Heart right ventricle (tissue), 16 donors: ENCODE measurements around the gene CHD1L. TPM values are rescaled to one million over a fixed set of nuclear protein-coding genes. Genes with fewer than 3 reads are reported as not detected.

ENCODE experiments used
- ATAC-seq, 8 donors: fragments of 200-7000 bp; cut with Tn5 transposase; one replicate each; pipeline ENCODE4 v1.9.1; 2020; ENCODE audit warnings: mild to moderate bottlenecking in 8 of 8, moderate library complexity in 8 of 8, moderate number of reproducible peaks in 1 of 8
- DNase-seq, 2 donors: peaks; one replicate each; pipeline ENCODE4 v3.0.0-alpha.2; 2020
- H3K27ac ChIP-seq, 10 donors: fragments of 200-600 bp; sonication (generic) in 2 of 10; one replicate each; pipeline versions ENCODE4 v1.5.0 to v1.8.0; 2020 to 2022; ENCODE audit warnings: mild to moderate bottlenecking in 3 of 10
- H3K27me3 ChIP-seq, 7 donors: fragments of 200-600 bp; one replicate each; pipeline ENCODE4 v1.8.0; 2021 to 2022; ENCODE audit warnings: mild to moderate bottlenecking in 2 of 7
- H3K36me3 ChIP-seq, 9 donors: fragments of 200-600 bp; sonication (generic) in 1 of 9; one replicate each; pipeline versions ENCODE4 v1.5.0 to v1.8.0; 2020 to 2022; ENCODE audit warnings: mild to moderate bottlenecking in 2 of 9
- H3K4me1 ChIP-seq, 9 donors: fragments of 200-600 bp; sonication (generic) in 1 of 9; one replicate each; pipeline versions ENCODE4 v1.5.0 to v1.8.0; 2020 to 2022; ENCODE audit warnings: mild to moderate bottlenecking in 4 of 9
- H3K4me3 ChIP-seq, 10 donors: fragments of 200-600 bp; sonication (generic) in 2 of 10; one replicate each; pipeline versions ENCODE4 v1.5.0 to v1.8.0; 2020 to 2022; ENCODE audit warnings: mild to moderate bottlenecking in 7 of 10, moderate library complexity in 2 of 10
- H3K9me3 ChIP-seq, 11 donors: fragments of 200-600 bp in 10 of 11; sonication (generic) in 2 of 11; one replicate each; pipeline versions ENCODE4 v1.5.0 to v1.8.0; 2013 to 2022; ENCODE audit warnings: mild to moderate bottlenecking in 2 of 11, control low read depth in 1 of 11, moderate library complexity in 1 of 11
- WGBS, 2 donors: extraction: QIAGEN DNeasy Blood & Tissue Kit; methylation state at CpG; one replicate each; pipeline ENCODE4 v1.1.7; 2013; ENCODE audit warnings: inconsistent platforms in 1 of 2; 5-methylcytosine and 5-hydroxymethylcytosine counted together
- intact Hi-C, 10 donors: fragments of 100-400 bp; cut with DNase I; formaldehyde crosslinking; loops; one replicate each; pipeline versions ENCODE4 v1.11.1 to v1.14.2; 2022
- polyA plus RNA-seq, 2 donors: library from polyadenylated mRNA; stranded (reverse); fragments of 200-250 nt; gene quantifications; one replicate each; pipeline ENCODE4 v1.2.3, GENCODE V29; 2013
- total RNA-seq, 10 donors: library from RNA; stranded (reverse); fragmentation: NEBNext Ultra II Directional in 3 of 10; extraction: Animal tissue kit (Norgen Biotek cat#: 25700) in 3 of 10; gene quantifications; one replicate each; pipeline versions ENCODE4 v1.2.1 to v1.2.4, GENCODE V29; 2021 to 2023
- TF ChIP-seq, protein P1 (sequence below), 9 donors: fragments of 200-600 bp; sonication (generic) in 2 of 9; IDR thresholded peaks; one replicate each; pipeline versions ENCODE4 v1.5.0 to v1.8.0; 2021 to 2022; ENCODE audit warnings: antibody characterized with exemption in 9 of 9, mild to moderate bottlenecking in 5 of 9, moderate library complexity in 1 of 9
- donor health status: Arrhythmogenic right ventricular cardiomyopathy.
- donor health status: ischemic (EF 13 %, LVEDD 7.1; RV severe dilation, severe dysfunction).
- donor health status: healthy with polysubstance abuse.
- donor health status: DM: no; HTN: yes; CAD: no.
- donor health status: DM: no; HTN: no; CAD: no.
- donor health status: ischemic (EF 25% LVEDD 6.9; RV normal size, moderate dysfunction).
- donor health status: ischemic (EF 25% LVEDD 5.7; RV mildly dilated, moderate dysfunction).
- donor health status: healthy.
- donor health status: DM: yes; HTN: yes; CAD: no.
- donor health status: Ischemic cardiomyopathy.
- donor health status: ischemic (EF 35%, LVEDD 5.7; RV mildly dilated, moderate dysfunction).
- donor health status: nonischemic (EF 11% LVEDD 7.7; RV severe dilation, severe dysfunction).
- donor health status: DM: yes; HTN: yes; CAD: no.
- donor health status: PGD.
- donor health status: ischemic (EF 29% LVEDD 5.4; RV normal size, mild dysfunction).
- donor health status: nonischemic (EF 23%, LVEDD 6.1; RV moderate dilation, normal function).

The CHD1L gene
- total and polyA plus RNA-seq, 12 donors: 6.0 to 12.9 (median 7.9) TPM

DNA sequence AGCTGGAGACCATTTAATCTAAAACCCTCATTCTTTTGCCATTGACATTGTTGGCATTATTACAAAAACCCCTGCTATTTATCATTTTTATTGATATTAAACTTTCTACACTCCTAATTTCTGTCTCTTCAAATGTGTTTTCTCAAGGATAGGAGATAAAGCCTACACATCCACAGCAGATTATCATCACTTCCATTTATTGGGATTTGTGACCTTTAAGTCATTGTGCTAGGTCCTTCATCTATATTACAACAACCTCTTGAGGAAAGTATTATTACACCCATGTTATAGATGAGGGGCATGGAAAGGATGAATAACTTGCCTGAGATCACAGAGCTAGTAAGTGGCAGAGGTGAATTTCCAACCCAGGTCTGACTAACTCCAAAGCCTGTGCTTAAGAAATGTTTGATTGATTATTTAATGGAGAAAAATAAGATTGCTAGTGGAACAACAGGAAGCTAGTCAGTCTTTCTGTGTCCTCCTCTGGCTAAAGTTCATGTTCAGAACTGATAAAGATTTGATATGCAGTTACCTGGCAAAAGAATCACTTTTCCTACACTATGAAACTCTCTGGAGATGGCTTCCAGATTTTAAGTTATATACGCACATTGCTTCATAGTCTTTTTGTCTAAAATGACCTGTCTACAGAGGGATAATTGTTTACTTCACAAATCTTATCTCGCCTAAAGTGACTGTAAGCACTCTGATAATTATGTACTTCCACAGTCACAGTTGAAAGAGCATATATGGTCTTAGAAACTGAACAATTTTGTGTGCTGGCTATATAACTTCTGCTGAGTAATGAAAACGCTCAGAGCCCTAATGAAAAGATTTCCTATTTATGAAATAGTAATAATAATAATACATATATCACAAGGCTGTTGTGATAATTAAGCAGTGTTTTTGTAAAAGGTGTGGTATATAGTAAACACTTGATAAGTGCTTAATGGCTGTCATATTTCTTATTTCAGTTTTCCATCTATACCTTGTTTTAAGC lies 32.4 kb upstream of the CHD1L start:
- H3K27ac ChIP-seq: no peak overlapping the region
- intact Hi-C loops: loop anchor here in 1 of 10 donors (2.0 kb wide), 1 partner anchor 29 kb away; no protein-coding TSS in a partner anchor
- ATAC-seq: no peak
- no peaks in the 10 kb centered on the region for H3K4me1 ChIP-seq
- H3K9me3 ChIP-seq: no peaks in the 10 kb centered on the region
- no peaks in the 10 kb centered on the region for H3K27me3 ChIP-seq
- TF ChIP-seq, protein P1, sequence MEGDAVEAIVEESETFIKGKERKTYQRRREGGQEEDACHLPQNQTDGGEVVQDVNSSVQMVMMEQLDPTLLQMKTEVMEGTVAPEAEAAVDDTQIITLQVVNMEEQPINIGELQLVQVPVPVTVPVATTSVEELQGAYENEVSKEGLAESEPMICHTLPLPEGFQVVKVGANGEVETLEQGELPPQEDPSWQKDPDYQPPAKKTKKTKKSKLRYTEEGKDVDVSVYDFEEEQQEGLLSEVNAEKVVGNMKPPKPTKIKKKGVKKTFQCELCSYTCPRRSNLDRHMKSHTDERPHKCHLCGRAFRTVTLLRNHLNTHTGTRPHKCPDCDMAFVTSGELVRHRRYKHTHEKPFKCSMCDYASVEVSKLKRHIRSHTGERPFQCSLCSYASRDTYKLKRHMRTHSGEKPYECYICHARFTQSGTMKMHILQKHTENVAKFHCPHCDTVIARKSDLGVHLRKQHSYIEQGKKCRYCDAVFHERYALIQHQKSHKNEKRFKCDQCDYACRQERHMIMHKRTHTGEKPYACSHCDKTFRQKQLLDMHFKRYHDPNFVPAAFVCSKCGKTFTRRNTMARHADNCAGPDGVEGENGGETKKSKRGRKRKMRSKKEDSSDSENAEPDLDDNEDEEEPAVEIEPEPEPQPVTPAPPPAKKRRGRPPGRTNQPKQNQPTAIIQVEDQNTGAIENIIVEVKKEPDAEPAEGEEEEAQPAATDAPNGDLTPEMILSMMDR (IDR thresholded peaks at IDR 0.05): no peak
- WGBS, 2 donors: 92 to 94% methylated on average over 3 of the region's 3 CpGs
- no peak for DNase-seq
- no peak overlapping the region for H3K4me3 ChIP-seq
- H3K36me3 ChIP-seq: peaks cover 0 to 36% (median 0%) of the 10 kb centered on the region in 9 donors

GRCh38 chr1:147210987-147211386 lies 31.5 kb upstream of the CHD1L start:
- intact Hi-C loops: no loop called here

DNA sequence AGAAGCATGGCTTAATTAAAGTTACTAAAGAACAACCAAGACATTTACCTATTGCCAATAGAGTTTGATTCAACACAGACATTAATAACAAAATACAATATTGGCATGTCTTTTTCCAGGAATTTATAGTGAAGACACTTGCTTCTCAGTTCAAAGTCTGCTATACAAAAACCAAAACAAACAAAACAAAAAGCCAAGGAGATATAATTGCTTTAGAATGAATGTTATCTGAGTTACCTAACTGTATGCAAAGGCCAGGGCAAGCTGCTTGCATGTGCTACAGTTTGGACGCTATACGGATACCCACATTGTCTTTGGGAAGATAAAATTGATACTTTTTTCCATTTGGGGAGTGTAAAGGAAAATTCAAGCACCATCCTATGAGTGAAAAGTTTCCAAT lies 30.9 kb upstream of the CHD1L start:
- TF ChIP-seq, protein P1 (IDR thresholded peaks at IDR 0.05): no peak
- H3K27ac ChIP-seq: no peak overlapping the region
- no peaks in the 10 kb centered on the region for H3K27me3 ChIP-seq
- H3K4me1 ChIP-seq: no peaks in the 10 kb centered on the region
- H3K4me3 ChIP-seq: no peak overlapping the region
- no peak for ATAC-seq
- peaks cover 0 to 34% (median 0%) of the 10 kb centered on the region in 9 donors for H3K36me3 ChIP-seq
- WGBS, 2 donors: 93 to 94% methylated on average over 2 of the region's 2 CpGs
- intact Hi-C loops: no loop called here
- H3K9me3 ChIP-seq: no peaks in the 10 kb centered on the region
- DNase-seq: no peak

More at GRCh38 chr1:147210987-147211386, 31.5 kb upstream of the CHD1L start:
- Histone ChIP-seq H3K36me3 (peaks cover 0 to 34% (median 0%) of the 10 kb centered on the region in 9 donors), H3K4me1 (no peaks in the 10 kb centered on the region), H3K4me3 (no peak overlapping the region), H3K27me3 (no peaks in the 10 kb centered on the region), H3K9me3 (no peaks in the 10 kb centered on the region), H3K27ac (no peak overlapping the region)
- ATAC-seq (no peak), DNase-seq (no peak)
- TF ChIP-seq, protein P1 (IDR thresholded peaks at IDR 0.05): no peak
- WGBS, 2 donors: 86 to 89% methylated on average over 2 of the region's 2 CpGs

GRCh38 chr1:147213271-147213670 lies 29.2 kb upstream of the CHD1L start:
- TF ChIP-seq, protein P1 (IDR thresholded peaks at IDR 0.05): no peak
- ATAC-seq: no peak

More at GRCh38 chr1:147213271-147213670, 29.2 kb upstream of the CHD1L start:
- peaks cover 0 to 34% (median 0%) of the 10 kb centered on the region in 9 donors for H3K36me3 ChIP-seq
- no peaks in the 10 kb centered on the region for H3K27me3 ChIP-seq
- DNase-seq: no peak
- H3K4me1 ChIP-seq: no peaks in the 10 kb centered on the region
- intact Hi-C loops: no loop called here
- no peaks in the 10 kb centered on the region for H3K9me3 ChIP-seq
- H3K27ac ChIP-seq: no peak overlapping the region
- no peak overlapping the region for H3K4me3 ChIP-seq
